Dedifferentiated amniotic fluid mesenchymal stem cell (primary cell): ENCODE data around the gene KRTAP12-3.
"Not testable (repeated sequence)": the region's sequence is repeated elsewhere in the genome, so short reads cannot be mapped to it uniquely, and the experiment has no call there.

Source experiments
- DNase-seq: peaks from one replicate; pipeline ENCODE4 v3.0.0-alpha.2; 2016; ENCODE audit errors: extremely low spot score

The KRTAP12-3 gene

GRCh38 chr21:44650973-44651675 lies 6.6 kb upstream of the KRTAP12-3 start:
- DNase-seq = no peak

GRCh38 chr21:44653123-44653522 lies 4.6 kb upstream of the KRTAP12-3 start:
- no peak for DNase-seq

GRCh38 chr21:44653656-44654575 lies 3.8 kb upstream of the KRTAP12-3 start:
- DNase-seq = no peak

- no peak for DNase-seq
Measured at GRCh38 chr21:44654576-44655175, 3.1 kb upstream of the KRTAP12-3 start, which contains the start of gene KRTAP12-4. KRTAP12-4 (minus strand) TSS chr21:44654659; CDS start chr21:44654614, 45 bp downstream.

- no peak for DNase-seq
Measured at GRCh38 chr21:44656868-44657267, 864 bp upstream of the KRTAP12-3 start.

GRCh38 chr21:44658541-44658910 lies 794 bp downstream of the KRTAP12-3 start:
- DNase-seq = no peak

- no peak for DNase-seq
Measured at GRCh38 chr21:44658913-44659595, 1.3 kb downstream of the KRTAP12-3 start.

- DNase-seq = not testable (repeated sequence)
Measured at GRCh38 chr21:44661567-44661966, 3.8 kb downstream of the KRTAP12-3 start.

GRCh38 chr21:44664691-44665090 lies 7.0 kb downstream of the KRTAP12-3 start:
- DNase-seq = no peak

GRCh38 chr21:44666401-44667320 lies 8.9 kb downstream of the KRTAP12-3 start, which contains the start of gene KRTAP12-2:
KRTAP12-2 (minus strand) TSS chr21:44666927; CDS start chr21:44666886, 41 bp downstream.
- no peak for DNase-seq

- no peak for DNase-seq
Measured at GRCh38 chr21:44667612-44668011, 9.9 kb downstream of the KRTAP12-3 start.

GRCh38 chr21:44670642-44671432 lies 13.1 kb downstream of the KRTAP12-3 start:
- no peak for DNase-seq

- no peak for DNase-seq
Measured at GRCh38 chr21:44671911-44672310, 14.2 kb downstream of the KRTAP12-3 start.

- DNase-seq = no peak
Measured at GRCh38 chr21:44677881-44678280, 20.1 kb downstream of the KRTAP12-3 start.

- no peak for DNase-seq
Measured at GRCh38 chr21:44681152-44681551, 23.4 kb downstream of the KRTAP12-3 start.

GRCh38 chr21:44681861-44682579 lies 24.3 kb downstream of the KRTAP12-3 start, which contains the start of gene KRTAP12-1:
KRTAP12-1 (minus strand) TSS chr21:44682163; CDS start chr21:44682123, 40 bp downstream.
- no peak for DNase-seq

- DNase-seq = no peak
Measured at GRCh38 chr21:44682580-44683151, 24.9 kb downstream of the KRTAP12-3 start.

GRCh38 chr21:44684077-44684476 lies 26.3 kb downstream of the KRTAP12-3 start:
- DNase-seq = no peak

- DNase-seq = no peak
Measured at GRCh38 chr21:44684483-44684882, 26.8 kb downstream of the KRTAP12-3 start.
